Activated naive CD4-positive, alpha-beta T cell treated with anti-CD3 and anti-CD28 coated beads for 36 hours (primary cell): Measurements from ENCODE around the gene CDCA7L. TPM values are rescaled to one million over a fixed set of nuclear protein-coding genes. Genes with fewer than 3 reads are reported as not detected.

Experiments used
- CTCF ChIA-PET: fragments of 350-600 bp; sonication (Branson Sonifier 250); formaldehyde crosslinking; loops from one replicate; lab custom pipeline; 2021; ENCODE audit warnings: antibody characterized with exemption; lab: Charles Lee
- DNase-seq: peaks from one replicate; pipeline ENCODE4 v3.0.0-alpha.2; 2020
- H3K27ac Mint-ChIP-seq: one replicate; pipeline ENCODE4 v1.8.0; 2021; ENCODE audit warnings: mild to moderate bottlenecking, mixed read lengths
- H3K27me3 Mint-ChIP-seq: one replicate; pipeline ENCODE4 v1.8.0; 2021; ENCODE audit warnings: low read depth, mixed read lengths
- H3K36me3 Mint-ChIP-seq: one replicate; pipeline ENCODE4 v1.8.0; 2021; ENCODE audit warnings: low read depth, mixed read lengths
- H3K4me1 Mint-ChIP-seq: one replicate; pipeline ENCODE4 v1.8.0; 2021; ENCODE audit warnings: low read depth, mixed read lengths
- H3K4me3 Mint-ChIP-seq: one replicate; pipeline ENCODE4 v1.8.0; 2021; ENCODE audit warnings: mild to moderate bottlenecking, moderate library complexity, mixed read lengths
- H3K9me3 Mint-ChIP-seq: one replicate; pipeline ENCODE4 v1.8.0; 2021; ENCODE audit warnings: mixed read lengths
- intact Hi-C: fragments of 100-400 bp; cut with micrococcal nuclease; formaldehyde crosslinking; loops from one replicate; pipeline ENCODE4 v1.15.1; 2023
- total RNA-seq, 2 experiments: library from RNA; stranded (reverse); gene quantifications; one replicate each; pipeline ENCODE4 v1.2.3, GENCODE V29; 2021

CDCA7L gene
- total RNA-seq, 2 experiments from 2014 or later = 101 to 103 TPM

DNA sequence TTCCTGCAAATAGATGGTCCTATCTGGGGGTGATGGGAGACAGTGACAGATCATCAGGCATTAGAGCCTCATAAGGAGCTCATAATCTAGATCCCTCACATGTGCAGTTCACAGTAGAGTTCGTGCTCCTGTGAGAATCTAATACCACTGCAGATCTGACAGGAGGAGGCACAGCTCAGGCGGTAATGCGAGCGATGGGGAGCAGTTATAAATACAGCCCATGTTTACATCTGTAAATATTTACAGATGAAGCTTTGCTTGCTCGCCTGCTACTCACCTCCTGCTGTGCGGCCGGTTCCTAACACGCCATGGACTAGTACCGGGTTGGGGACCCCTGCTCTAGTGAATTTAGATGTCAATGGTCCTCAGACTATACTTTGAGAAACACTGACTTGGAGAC lies 17.0 kb upstream of the CDCA7L start:
- intact Hi-C loops = no loop called here
- Mint-ChIP-seq H3K4me3 (no peak overlapping the region), H3K9me3 (no peaks in the 10 kb centered on the region), H3K27ac (no peak overlapping the region), H3K27me3 (no peaks in the 10 kb centered on the region), H3K4me1 (peaks cover 6% of the 10 kb centered on the region), H3K36me3 (no peaks in the 10 kb centered on the region)
- no peak for DNase-seq
- CTCF ChIA-PET = no interaction called here

DNA sequence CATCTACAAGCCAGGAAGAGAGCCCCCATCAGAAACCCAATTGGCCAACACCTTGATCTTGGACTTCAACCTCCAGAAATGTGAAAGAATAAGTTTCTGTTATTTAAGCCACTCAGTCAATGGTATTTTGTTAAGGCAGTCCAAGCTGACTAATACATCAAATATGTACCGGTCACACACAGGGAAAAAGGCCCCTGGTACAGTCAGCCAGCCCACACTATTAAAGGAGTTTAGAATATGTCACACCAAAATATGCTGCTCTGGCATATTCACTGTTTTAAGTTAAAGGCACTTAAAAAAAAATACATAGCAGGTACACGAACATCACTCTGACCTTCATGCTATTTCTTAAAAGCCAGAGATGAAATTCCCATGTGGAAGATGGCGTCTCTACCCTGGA lies 15.2 kb upstream of the CDCA7L start:
- intact Hi-C loops = no loop called here
- no peak overlapping the region for H3K27ac Mint-ChIP-seq

GRCh38 chr7:21959387-21959776 lies 13.7 kb upstream of the CDCA7L start:
- intact Hi-C loops = no loop called here
- Mint-ChIP-seq H3K27me3 (no peaks in the 10 kb centered on the region), H3K4me1 (no peaks in the 10 kb centered on the region), H3K27ac (no peak overlapping the region), H3K4me3 (no peak overlapping the region), H3K36me3 (no peaks in the 10 kb centered on the region), H3K9me3 (no peaks in the 10 kb centered on the region)
- no peak for DNase-seq
- CTCF ChIA-PET = no interaction called here

More for the DNA sequence above, 15.2 kb upstream of the CDCA7L start:
- no peaks in the 10 kb centered on the region for H3K27me3 Mint-ChIP-seq
- H3K4me1 Mint-ChIP-seq = no peaks in the 10 kb centered on the region
- no peaks in the 10 kb centered on the region for H3K36me3 Mint-ChIP-seq
- no peaks in the 10 kb centered on the region for H3K9me3 Mint-ChIP-seq
- DNase-seq = no peak
- no peak overlapping the region for H3K4me3 Mint-ChIP-seq
- CTCF ChIA-PET = no interaction called here

GRCh38 chr7:21953781-21954180 lies 8.1 kb upstream of the CDCA7L start:
- Mint-ChIP-seq H3K36me3 (no peaks in the 10 kb centered on the region), H3K4me1 (peaks cover 4% of the 10 kb centered on the region), H3K9me3 (no peaks in the 10 kb centered on the region), H3K27me3 (no peaks in the 10 kb centered on the region), H3K27ac (no peak overlapping the region), H3K4me3 (no peak overlapping the region)
- CTCF ChIA-PET = interaction anchor here (1.0 kb wide), 1 partner anchor 129 kb away, joined by 3 read pairs; no protein-coding TSS in a partner anchor
- no peak for DNase-seq
- intact Hi-C loops = no loop called here

- DNase-seq = no peak
- intact Hi-C loops = loop anchor here (5.0 to 10.0 kb wide), 6 partner anchors 133 to 1646 kb away; partner anchors contain the start of genes CCDC126, HYCC1, KLHL7 and SP8
- no peak overlapping the region for H3K4me3 Mint-ChIP-seq
- H3K36me3 Mint-ChIP-seq = peaks cover under 1% of the 10 kb centered on the region
- no peaks in the 10 kb centered on the region for H3K9me3 Mint-ChIP-seq
- no peaks in the 10 kb centered on the region for H3K27me3 Mint-ChIP-seq
- peaks cover 34% of the 10 kb centered on the region for H3K4me1 Mint-ChIP-seq
- no peak overlapping the region for H3K27ac Mint-ChIP-seq
- CTCF ChIA-PET = no interaction called here
Measured at GRCh38 chr7:21948887-21949540, 3.3 kb upstream of the CDCA7L start.

GRCh38 chr7:21948364-21948763 lies 2.7 kb upstream of the CDCA7L start:
- Mint-ChIP-seq H3K36me3 (peaks cover 3% of the 10 kb centered on the region), H3K27ac (no peak overlapping the region), H3K9me3 (no peaks in the 10 kb centered on the region), H3K4me3 (no peak overlapping the region), H3K4me1 (peaks cover 39% of the 10 kb centered on the region), H3K27me3 (no peaks in the 10 kb centered on the region)
- CTCF ChIA-PET = no interaction called here
- DNase-seq = no peak
- intact Hi-C loops = loop anchor here (5.0 to 10.0 kb wide), 6 partner anchors 134 to 1646 kb away; partner anchors contain the start of genes CCDC126, HYCC1, KLHL7 and SP8

- intact Hi-C loops = loop anchor here (5.0 to 10.0 kb wide), 6 partner anchors 134 to 1647 kb away; partner anchors contain the start of genes CCDC126, HYCC1, KLHL7 and SP8
- H3K27me3 Mint-ChIP-seq = no peaks in the 10 kb centered on the region
Measured at GRCh38 chr7:21947946-21948345, 2.2 kb upstream of the CDCA7L start.

DNA sequence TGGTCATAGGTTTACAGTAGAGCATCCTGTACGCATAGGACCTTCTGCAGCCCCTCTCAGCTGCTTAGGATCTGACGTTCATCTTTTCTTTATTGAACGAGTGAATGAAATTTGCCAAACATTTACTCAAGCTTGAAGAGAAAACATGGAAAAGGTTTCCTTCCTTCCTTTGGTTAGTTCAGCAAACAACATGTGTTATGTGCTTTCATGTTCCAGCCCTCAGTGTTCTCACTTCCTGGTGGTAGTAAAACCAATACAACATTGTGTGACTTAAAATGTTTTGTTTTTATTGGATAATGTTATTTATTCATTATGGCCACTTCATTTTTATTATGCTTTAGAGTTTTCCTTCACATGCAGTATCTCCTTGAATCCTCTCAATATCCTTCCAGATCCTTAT lies 1.4 kb upstream of the CDCA7L start:
- CTCF ChIA-PET = no interaction called here
- Mint-ChIP-seq H3K4me1 (peaks cover 52% of the 10 kb centered on the region), H3K9me3 (no peaks in the 10 kb centered on the region), H3K36me3 (peaks cover 9% of the 10 kb centered on the region), H3K27me3 (no peaks in the 10 kb centered on the region), H3K4me3 (no peak overlapping the region), H3K27ac (no peak overlapping the region)
- DNase-seq = no peak
- intact Hi-C loops = loop anchor here (5.0 to 10.0 kb wide), 6 partner anchors 135 to 1648 kb away; partner anchors contain the start of genes CCDC126, HYCC1, KLHL7 and SP8

More at GRCh38 chr7:21947946-21948345, 2.2 kb upstream of the CDCA7L start:
- Mint-ChIP-seq H3K4me1 (peaks cover 43% of the 10 kb centered on the region), H3K27ac (no peak overlapping the region), H3K4me3 (no peak overlapping the region), H3K9me3 (no peaks in the 10 kb centered on the region), H3K36me3 (peaks cover 5% of the 10 kb centered on the region)
- CTCF ChIA-PET = no interaction called here
- DNase-seq = no peak

DNA sequence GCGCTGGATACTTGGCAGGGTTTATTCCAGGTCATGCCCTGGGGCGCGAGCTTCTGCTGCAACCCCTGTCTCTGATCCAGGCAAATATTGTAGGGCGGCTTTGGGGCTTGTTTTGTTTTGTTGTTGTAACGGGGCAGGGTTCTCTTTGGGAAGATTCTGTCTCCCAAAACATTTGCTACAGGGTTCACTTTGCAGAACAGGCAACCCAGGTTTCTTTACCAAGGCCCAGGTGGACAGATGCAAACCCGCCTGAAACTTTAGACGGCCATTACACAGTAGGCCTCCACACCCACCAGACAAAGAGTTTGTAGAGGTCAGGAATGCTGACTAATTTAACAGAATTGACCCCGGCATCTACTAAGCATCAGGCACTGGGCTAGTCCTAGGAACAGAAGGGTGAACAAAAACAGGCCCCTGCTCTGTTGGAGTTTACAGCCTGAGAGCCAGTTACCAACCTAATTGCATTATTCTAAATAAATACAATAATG lies 567 bp upstream of the CDCA7L start:
- Mint-ChIP-seq H3K9me3 (no peaks in the 10 kb centered on the region), H3K27ac (no peak overlapping the region), H3K27me3 (no peaks in the 10 kb centered on the region), H3K4me1 (peaks cover 60% of the 10 kb centered on the region), H3K36me3 (peaks cover 13% of the 10 kb centered on the region), H3K4me3 (peak overlapping the region; percentile 86)
- CTCF ChIA-PET = no interaction called here
- DNase-seq = no peak
- intact Hi-C loops = loop anchor here (5.0 to 10.0 kb wide), 6 partner anchors 136 to 1649 kb away; partner anchors contain the start of genes CCDC126, HYCC1, KLHL7 and SP8

GRCh38 chr7:21944616-21945453 lies 864 bp downstream of the CDCA7L start:
- Mint-ChIP-seq H3K4me1 (peaks cover 71% of the 10 kb centered on the region), H3K27ac (peak overlapping the region; percentile 84), H3K4me3 (peak overlapping the region; percentile 86), H3K36me3 (peaks cover 13% of the 10 kb centered on the region), H3K27me3 (no peaks in the 10 kb centered on the region), H3K9me3 (no peaks in the 10 kb centered on the region)
- CTCF ChIA-PET = interaction anchor here (0.6 to 1.0 kb wide), 4 partner anchors 17 to 993 kb away, joined by 3 to 4 read pairs (median 4); no protein-coding TSS in a partner anchor
- DNase-seq = peak; percentile 67
- intact Hi-C loops = loop anchor here (5.0 to 10.0 kb wide), 6 partner anchors 137 to 1650 kb away; partner anchors contain the start of genes CCDC126, HYCC1, KLHL7 and SP8

DNA sequence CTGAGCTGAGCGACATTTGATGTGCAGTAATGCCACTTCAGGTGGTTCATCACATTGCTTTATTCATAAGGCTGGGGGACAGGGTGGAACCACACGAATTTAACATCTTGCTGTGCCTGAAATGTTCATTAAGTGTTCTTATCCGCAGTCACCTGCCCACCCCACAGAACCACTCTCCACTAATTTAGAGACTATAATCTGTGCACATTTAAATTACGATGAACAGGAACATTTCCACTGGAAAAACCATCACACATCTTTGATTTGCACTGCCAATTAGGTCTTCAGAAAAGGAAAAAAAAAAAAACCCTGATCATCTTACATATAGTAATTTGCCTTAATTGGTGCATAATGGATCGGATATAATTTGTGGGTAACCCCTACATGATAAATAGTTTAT lies 2.3 kb downstream of the CDCA7L start:
- CTCF ChIA-PET = interaction anchor here (1.0 to 1.1 kb wide), 2 partner anchors 176 to 339 kb away, joined by 3 to 4 read pairs; no protein-coding TSS in a partner anchor
- H3K27me3 Mint-ChIP-seq = no peaks in the 10 kb centered on the region
- H3K9me3 Mint-ChIP-seq = no peaks in the 10 kb centered on the region
- peaks cover 14% of the 10 kb centered on the region for H3K36me3 Mint-ChIP-seq
- H3K4me3 Mint-ChIP-seq = peak overlapping the region; percentile 23
- intact Hi-C loops = loop anchor here (10.0 kb wide), 4 partner anchors 941 to 1651 kb away; partner anchors contain the start of genes CCDC126, HYCC1 and KLHL7
- no peak overlapping the region for H3K27ac Mint-ChIP-seq
- DNase-seq = no peak
- H3K4me1 Mint-ChIP-seq = peaks cover 77% of the 10 kb centered on the region

DNA sequence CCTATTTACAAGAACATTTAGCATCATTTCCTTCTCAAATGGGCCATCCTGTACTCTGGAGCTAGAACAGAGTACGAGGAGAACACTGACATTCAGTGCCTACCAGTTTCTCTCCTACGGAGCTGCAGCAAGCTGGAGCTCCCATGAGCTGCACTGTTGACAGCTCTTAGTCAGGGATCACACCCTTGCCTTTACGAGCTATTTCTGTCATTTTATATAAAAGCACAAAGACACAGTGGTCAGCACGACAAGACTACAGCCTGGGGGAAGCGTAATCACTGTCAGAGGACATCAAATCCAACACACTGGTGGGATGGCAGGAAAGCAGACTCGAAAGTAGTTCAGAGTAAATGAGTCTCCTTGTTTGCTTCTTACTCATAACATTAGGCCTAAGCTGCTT lies 2.7 kb downstream of the CDCA7L start:
- Mint-ChIP-seq H3K4me3 (peak overlapping the region; percentile 23), H3K27ac (no peak overlapping the region), H3K36me3 (peaks cover 17% of the 10 kb centered on the region), H3K9me3 (no peaks in the 10 kb centered on the region), H3K4me1 (peaks cover 77% of the 10 kb centered on the region), H3K27me3 (no peaks in the 10 kb centered on the region)
- intact Hi-C loops = loop anchor here (10.0 kb wide), 4 partner anchors 942 to 1652 kb away; partner anchors contain the start of genes CCDC126, HYCC1 and KLHL7
- DNase-seq = no peak
- CTCF ChIA-PET = interaction anchor here (0.6 to 1.1 kb wide), 2 partner anchors 173 to 176 kb away, joined by 3 to 4 read pairs; no protein-coding TSS in a partner anchor
